HG03095 (cell line): ENCODE measurements around the gene ABCB11.

Experiments
- ATAC-seq: cut with Tn5 transposase; IDR thresholded peaks from one replicate; pipeline ENCODE4 v1.9.1; 2021; ENCODE audit warnings: moderate library complexity; ENCODE audit not compliant: unreplicated experiment

Gene ABCB11

GRCh38 chr2:168978461-168978861 lies 52.7 kb downstream of the ABCB11 start:
- no peak for ATAC-seq

GRCh38 chr2:168977608-168978007 lies 53.5 kb downstream of the ABCB11 start:
- no peak for ATAC-seq

GRCh38 chr2:168976034-168976654 lies 55.0 kb downstream of the ABCB11 start:
- ATAC-seq, result no peak

- no peak for ATAC-seq
These were observed 56.7 kb downstream of the ABCB11 start for GRCh38 chr2:168974428-168974827.

GRCh38 chr2:168971261-168971660 lies 59.9 kb downstream of the ABCB11 start:
- no peak for ATAC-seq

GRCh38 chr2:168970711-168971233 lies 60.4 kb downstream of the ABCB11 start:
- ATAC-seq, result no peak

- ATAC-seq, result no peak
These were observed 61.3 kb downstream of the ABCB11 start for GRCh38 chr2:168969865-168970264.

- ATAC-seq, result no peak
These were observed 62.8 kb downstream of the ABCB11 start for GRCh38 chr2:168968342-168968741.

GRCh38 chr2:168964251-168964807 lies 66.8 kb downstream of the ABCB11 start:
- ATAC-seq, result no peak

- no peak for ATAC-seq
These were observed 68.5 kb downstream of the ABCB11 start for GRCh38 chr2:168962636-168963035.

- ATAC-seq, result peak; percentile 86
These were observed 69.5 kb downstream of the ABCB11 start for GRCh38 chr2:168961450-168962229.

- ATAC-seq, result no peak
These were observed 74.7 kb downstream of the ABCB11 start for GRCh38 chr2:168956392-168956791.

- ATAC-seq, result no peak
These were observed 75.8 kb downstream of the ABCB11 start for GRCh38 chr2:168955321-168955720.

GRCh38 chr2:168954256-168954655 lies 76.9 kb downstream of the ABCB11 start:
- no peak for ATAC-seq

GRCh38 chr2:168952424-168952823 lies 78.7 kb downstream of the ABCB11 start:
- no peak for ATAC-seq

GRCh38 chr2:168951871-168952270 lies 79.3 kb downstream of the ABCB11 start:
- ATAC-seq, result no peak

GRCh38 chr2:168949324-168949723 lies 81.8 kb downstream of the ABCB11 start:
- ATAC-seq, result no peak

GRCh38 chr2:168948621-168949212 lies 82.4 kb downstream of the ABCB11 start:
- ATAC-seq, result no peak

- no peak for ATAC-seq
These were observed 85.6 kb downstream of the ABCB11 start for GRCh38 chr2:168945508-168945907.

GRCh38 chr2:168944065-168944464 lies 87.1 kb downstream of the ABCB11 start:
- no peak for ATAC-seq

- no peak for ATAC-seq
These were observed 89.8 kb downstream of the ABCB11 start for GRCh38 chr2:168941297-168941696.

GRCh38 chr2:168939918-168940317 lies 91.2 kb downstream of the ABCB11 start:
- ATAC-seq, result peak; percentile 72
